Heart right ventricle (tissue), 16 donors: ENCODE data around the gene PRKACB. TPM values are rescaled to one million over a fixed set of nuclear protein-coding genes. Genes with fewer than 3 reads are reported as not detected.

Experiments
- ATAC-seq, 8 donors: fragments of 200-7000 bp; cut with Tn5 transposase; one replicate each; pipeline ENCODE4 v1.9.1; 2020; ENCODE audit warnings: mild to moderate bottlenecking in 8 of 8, moderate library complexity in 8 of 8, moderate number of reproducible peaks in 1 of 8
- DNase-seq, 2 donors: peaks; one replicate each; pipeline ENCODE4 v3.0.0-alpha.2; 2020
- H3K27ac ChIP-seq, 10 donors: fragments of 200-600 bp; sonication (generic) in 2 of 10; one replicate each; pipeline versions ENCODE4 v1.5.0 to v1.8.0; 2020 to 2022; ENCODE audit warnings: mild to moderate bottlenecking in 3 of 10
- H3K27me3 ChIP-seq, 7 donors: fragments of 200-600 bp; one replicate each; pipeline ENCODE4 v1.8.0; 2021 to 2022; ENCODE audit warnings: mild to moderate bottlenecking in 2 of 7
- H3K36me3 ChIP-seq, 9 donors: fragments of 200-600 bp; sonication (generic) in 1 of 9; one replicate each; pipeline versions ENCODE4 v1.5.0 to v1.8.0; 2020 to 2022; ENCODE audit warnings: mild to moderate bottlenecking in 2 of 9
- H3K4me1 ChIP-seq, 9 donors: fragments of 200-600 bp; sonication (generic) in 1 of 9; one replicate each; pipeline versions ENCODE4 v1.5.0 to v1.8.0; 2020 to 2022; ENCODE audit warnings: mild to moderate bottlenecking in 4 of 9
- H3K4me3 ChIP-seq, 10 donors: fragments of 200-600 bp; sonication (generic) in 2 of 10; one replicate each; pipeline versions ENCODE4 v1.5.0 to v1.8.0; 2020 to 2022; ENCODE audit warnings: mild to moderate bottlenecking in 7 of 10, moderate library complexity in 2 of 10
- H3K9me3 ChIP-seq, 11 donors: fragments of 200-600 bp in 10 of 11; sonication (generic) in 2 of 11; one replicate each; pipeline versions ENCODE4 v1.5.0 to v1.8.0; 2013 to 2022; ENCODE audit warnings: mild to moderate bottlenecking in 2 of 11, control low read depth in 1 of 11, moderate library complexity in 1 of 11
- CTCF ChIP-seq, 9 donors: fragments of 200-600 bp; sonication (generic) in 2 of 9; IDR thresholded peaks; one replicate each; pipeline versions ENCODE4 v1.5.0 to v1.8.0; 2021 to 2022; ENCODE audit warnings: antibody characterized with exemption in 9 of 9, mild to moderate bottlenecking in 5 of 9, moderate library complexity in 1 of 9
- WGBS, 2 donors: extraction: QIAGEN DNeasy Blood & Tissue Kit; methylation state at CpG; one replicate each; pipeline ENCODE4 v1.1.7; 2013; ENCODE audit warnings: inconsistent platforms in 1 of 2; 5-methylcytosine and 5-hydroxymethylcytosine counted together
- intact Hi-C, 10 donors: fragments of 100-400 bp; cut with DNase I; formaldehyde crosslinking; loops; one replicate each; pipeline versions ENCODE4 v1.11.1 to v1.14.2; 2022
- polyA plus RNA-seq, 2 donors: library from polyadenylated mRNA; stranded (reverse); fragments of 200-250 nt; gene quantifications; one replicate each; pipeline ENCODE4 v1.2.3, GENCODE V29; 2013
- total RNA-seq, 10 donors: library from RNA; stranded (reverse); fragmentation: NEBNext Ultra II Directional in 3 of 10; extraction: Animal tissue kit (Norgen Biotek cat#: 25700) in 3 of 10; gene quantifications; one replicate each; pipeline versions ENCODE4 v1.2.1 to v1.2.4, GENCODE V29; 2021 to 2023
- donor health status: Arrhythmogenic right ventricular cardiomyopathy.
- donor health status: ischemic (EF 13 %, LVEDD 7.1; RV severe dilation, severe dysfunction).
- donor health status: healthy with polysubstance abuse.
- donor health status: DM: no; HTN: yes; CAD: no.
- donor health status: DM: no; HTN: no; CAD: no.
- donor health status: ischemic (EF 25% LVEDD 6.9; RV normal size, moderate dysfunction).
- donor health status: ischemic (EF 25% LVEDD 5.7; RV mildly dilated, moderate dysfunction).
- donor health status: healthy.
- donor health status: DM: yes; HTN: yes; CAD: no.
- donor health status: Ischemic cardiomyopathy.
- donor health status: ischemic (EF 35%, LVEDD 5.7; RV mildly dilated, moderate dysfunction).
- donor health status: nonischemic (EF 11% LVEDD 7.7; RV severe dilation, severe dysfunction).
- donor health status: DM: yes; HTN: yes; CAD: no.
- donor health status: PGD.
- donor health status: ischemic (EF 29% LVEDD 5.4; RV normal size, mild dysfunction).
- donor health status: nonischemic (EF 23%, LVEDD 6.1; RV moderate dilation, normal function).

PRKACB gene
- total and polyA plus RNA-seq, 12 donors: 6.4 to 49.1 (median 39.6) TPM

GRCh38 chr1:84122780-84123382, 21.2 kb upstream of the PRKACB start:
- WGBS, 2 donors: 2 to 9% methylated on average over 2 of the region's 2 CpGs
- Histone ChIP-seq H3K27me3 (no peaks in the 10 kb centered on the region), H3K9me3 (no peaks in the 10 kb centered on the region), H3K4me1 (peaks cover 0 to 10% (median 0%) of the 10 kb centered on the region in 9 donors), H3K4me3 (no peak overlapping the region), H3K27ac (no peak overlapping the region), H3K36me3 (no peaks in the 10 kb centered on the region)
- peak in 1 of 2 donors; percentile 13 for DNase-seq
- TF ChIP-seq CTCF (IDR thresholded peaks at IDR 0.05): peak; percentile 24 to 76 (median 68)
- intact Hi-C loops: loop anchor here in 9 of 10 donors (1.0 to 5.0 kb wide), 6 partner anchors 46 to 192 kb away; no protein-coding TSS in a partner anchor
- ATAC-seq: peak in 7 of 8 donors; percentile 42 to 67 (median 51)

- ATAC-seq (no peak), DNase-seq (no peak)
- no peak for TF ChIP-seq CTCF (IDR thresholded peaks at IDR 0.05)
- Histone ChIP-seq H3K4me1 (no peaks in the 10 kb centered on the region), H3K36me3 (no peaks in the 10 kb centered on the region), H3K9me3 (peaks cover 0 to 8% (median 0%) of the 10 kb centered on the region in 11 donors), H3K27ac (no peak overlapping the region), H3K27me3 (no peaks in the 10 kb centered on the region), H3K4me3 (no peak overlapping the region)
- 94% methylated on average over 7 of the region's 7 CpGs for WGBS, 2 donors
- intact Hi-C loops: loop anchor here in 2 of 10 donors (10.0 kb wide), 3 partner anchors 301 to 641 kb away; no protein-coding TSS in a partner anchor
Measured at GRCh38 chr1:84133479-84133878, 10.6 kb upstream of the PRKACB start.

GRCh38 chr1:84135341-84135740, 8.7 kb upstream of the PRKACB start:
- DNase-seq (no peak), ATAC-seq (no peak)
- Histone ChIP-seq H3K9me3 (peaks cover 0 to 19% (median 0%) of the 10 kb centered on the region in 11 donors), H3K27me3 (no peaks in the 10 kb centered on the region), H3K4me1 (no peaks in the 10 kb centered on the region), H3K36me3 (no peaks in the 10 kb centered on the region), H3K4me3 (no peak overlapping the region), H3K27ac (no peak overlapping the region)
- intact Hi-C loops: loop anchor here in 3 of 10 donors (5.0 to 10.0 kb wide), 4 partner anchors 299 to 639 kb away; no protein-coding TSS in a partner anchor
- TF ChIP-seq CTCF (IDR thresholded peaks at IDR 0.05): no peak

- intact Hi-C loops: loop anchor here in 7 of 10 donors (1.0 to 10.0 kb wide), 10 partner anchors 286 to 633 kb away; no protein-coding TSS in a partner anchor
- H3K4me3 ChIP-seq: no peak overlapping the region
- DNase-seq (no peak), ATAC-seq (no peak)
- WGBS, 2 donors: 75 to 85% methylated on average over 9 of the region's 9 CpGs
- peak in 8 of 9 donors; percentile 16 to 73 (median 60) for TF ChIP-seq CTCF (IDR thresholded peaks at IDR 0.05)
- H3K4me1 ChIP-seq: peaks cover 0 to 16% (median 0%) of the 10 kb centered on the region in 9 donors
- peaks cover 0 to 19% (median 0%) of the 10 kb centered on the region in 11 donors for H3K9me3 ChIP-seq
- H3K36me3 ChIP-seq: no peaks in the 10 kb centered on the region
- no peak overlapping the region for H3K27ac ChIP-seq
- no peaks in the 10 kb centered on the region for H3K27me3 ChIP-seq
Measured at GRCh38 chr1:84141182-84142003, 2.7 kb upstream of the PRKACB start.
